ENCODE measurements around the gene LHX4.

GRCh38 chr1:180311011-180311730, 81.1 kb downstream of the LHX4 start:
- no peak for TF ChIP-seq CTCF (IDR thresholded peaks at IDR 0.05)
- TF ChIP-seq EP300 (IDR thresholded peaks at IDR 0.05): no peak
- no peak for TF ChIP-seq POLR2A (IDR thresholded peaks at IDR 0.05)

All from tibial nerve (tissue), 4 donors.